IMR-90 (cell line): ENCODE results near the gene WASHC2C. TPM values are rescaled to one million over a fixed set of nuclear protein-coding genes. Genes with fewer than 3 reads are reported as not detected.
"Not testable (repeated sequence)": the region's sequence is repeated elsewhere in the genome, so short reads cannot be mapped to it uniquely, and the experiment has no call there.

ENCODE experiments used
- ATAC-seq: fragments of 200-7000 bp; cut with Tn5 transposase; 2 replicates; pipeline ENCODE4 v1.9.1; 2020; ENCODE audit warnings: low read depth, mild to moderate bottlenecking, moderate library complexity
- BruUV-seq: library from RNA; stranded (reverse); fragments of 400-500 nt; replicated peaks from 2 replicates; lab custom pipeline; 2021; lab: Mats Ljungman, UMichigan
- CTCF ChIA-PET: fragments of 300-600 bp; formaldehyde crosslinking; extraction: SDS; loops from one replicate; lab custom pipeline; 2021; ENCODE audit warnings: antibody characterized with exemption; lab: Yijun Ruan, JAX
- POLR2A ChIA-PET: fragments of 300-600 bp; sonication (Branson Sonifier 250); formaldehyde crosslinking; loops from one replicate; lab custom pipeline; 2022; ENCODE audit warnings: antibody characterized with exemption; ENCODE audit not compliant: unreplicated experiment; lab: Charles Lee
- DNase-seq: peaks from one replicate; pipeline ENCODE4 v3.0.0; 2013
- H2AFZ ChIP-seq: replicated peaks from 2 replicates; pipeline ENCODE3; 2013; ENCODE audit warnings: low read length, mild to moderate bottlenecking; ENCODE audit not compliant: poor library complexity
- H2AK5ac ChIP-seq: 2 replicates; pipeline ENCODE4 v1.6.1; 2013; ENCODE audit warnings: low read depth, low read length, inconsistent platforms
- H2AK9ac ChIP-seq: replicated peaks from 2 replicates; pipeline ENCODE3; 2013; ENCODE audit warnings: mild to moderate bottlenecking, low read depth, low read length, moderate library complexity; ENCODE audit not compliant: poor library complexity
- H2BK120ac ChIP-seq: 2 replicates; pipeline ENCODE4 v1.6.1; 2013; ENCODE audit warnings: low read depth, low read length, inconsistent platforms
- H2BK15ac ChIP-seq: 3 replicates; pipeline ENCODE4 v1.6.1; 2013; ENCODE audit warnings: low read depth, low read length, inconsistent platforms
- H2BK20ac ChIP-seq: 2 replicates; pipeline ENCODE4 v1.6.1; 2013; ENCODE audit warnings: low read depth, mild to moderate bottlenecking, inconsistent platforms, low read length, moderate library complexity
- H2BK5ac ChIP-seq: 2 replicates; pipeline ENCODE4 v1.6.1; 2013; ENCODE audit warnings: mild to moderate bottlenecking, low read depth, low read length, inconsistent platforms; ENCODE audit not compliant: poor library complexity, severe bottlenecking
- H3K14ac ChIP-seq: replicated peaks from 2 replicates; pipeline ENCODE4 v1.6.1; 2013; ENCODE audit warnings: low read depth, low read length, inconsistent platforms
- H3K18ac ChIP-seq: 2 replicates; pipeline ENCODE4 v1.6.1; 2013; ENCODE audit warnings: low read depth, low read length, control low read depth
- H3K23ac ChIP-seq: 2 replicates; pipeline ENCODE4 v1.6.1; 2013; ENCODE audit warnings: low read depth, low read length, inconsistent platforms
- H3K27ac ChIP-seq: 2 replicates; pipeline ENCODE4 v1.5.1; 2013; ENCODE audit warnings: mild to moderate bottlenecking, control low read depth, low read length; ENCODE audit not compliant: insufficient read depth
- H3K27me3 ChIP-seq: 2 replicates; pipeline ENCODE4 v1.6.1; 2013; ENCODE audit warnings: low read length; ENCODE audit not compliant: control insufficient read depth, insufficient read depth
- H3K36me3 ChIP-seq: 2 replicates; pipeline ENCODE4 v1.6.1; 2013; ENCODE audit warnings: low read length, mixed read lengths; ENCODE audit not compliant: control insufficient read depth, insufficient read depth
- H3K4ac ChIP-seq: 2 replicates; pipeline ENCODE4 v1.6.1; 2013; ENCODE audit warnings: low read depth, low read length, inconsistent platforms
- H3K4me1 ChIP-seq: 2 replicates; pipeline ENCODE4 v1.6.1; 2013; ENCODE audit warnings: low read length, mixed read lengths; ENCODE audit not compliant: control insufficient read depth, insufficient read depth
- H3K4me2 ChIP-seq: 2 replicates; pipeline ENCODE4 v1.6.1; 2013; ENCODE audit warnings: low read depth, mild to moderate bottlenecking, control low read depth, low read length, moderate library complexity
- H3K4me3 ChIP-seq: 2 replicates; pipeline ENCODE4 v1.5.1; 2013; ENCODE audit warnings: low read depth, mild to moderate bottlenecking, control low read depth, low read length, moderate library complexity; ENCODE audit not compliant: insufficient read depth
- H3K56ac ChIP-seq: 2 replicates; pipeline ENCODE4 v1.6.1; 2013; ENCODE audit warnings: low read length, inconsistent platforms; ENCODE audit not compliant: insufficient read depth; ENCODE audit errors: extremely low read depth
- H3K79me1 ChIP-seq, 2 experiments: 2 replicates each; pipeline ENCODE4 v1.6.1; 2013; ENCODE audit warnings: low read length in 2 of 2, inconsistent platforms in 1 of 2, low read depth in 1 of 2
- H3K9ac ChIP-seq: 2 replicates; pipeline ENCODE4 v1.6.1; 2013; ENCODE audit warnings: low read depth, low read length, control low read depth
- H3K9me1 ChIP-seq: 2 replicates; pipeline ENCODE4 v1.6.1; 2013; ENCODE audit warnings: low read length, inconsistent platforms; ENCODE audit not compliant: insufficient read depth
- H3K9me3 ChIP-seq: 2 replicates; pipeline ENCODE4 v1.6.1; 2013; ENCODE audit warnings: low read length; ENCODE audit not compliant: control insufficient read depth, insufficient read depth
- H4K20me1 ChIP-seq: 2 replicates; pipeline ENCODE4 v1.6.1; 2013; ENCODE audit warnings: low read length, inconsistent platforms; ENCODE audit not compliant: insufficient read depth
- H4K5ac ChIP-seq: 2 replicates; pipeline ENCODE4 v1.6.1; 2013; ENCODE audit warnings: mild to moderate bottlenecking, low read depth, low read length, control low read depth
- H4K8ac ChIP-seq, 2 experiments: 2 replicates each; pipeline ENCODE4 v1.6.1; 2013; ENCODE audit warnings: low read depth in 2 of 2, low read length in 2 of 2, control low read depth in 1 of 2, inconsistent platforms in 1 of 2
- H4K91ac ChIP-seq: 2 replicates; pipeline ENCODE4 v1.6.1; 2013; ENCODE audit warnings: low read depth, low read length, inconsistent platforms; ENCODE audit not compliant: insufficient read depth
- WGBS, 2 experiments: methylation state at CpG; one replicate each; pipeline versions ENCODE4 v1.1.5 to v1.1.7; 2013; ENCODE audit warnings: missing lambda C conversion rate in 2 of 2; ENCODE audit not compliant: insufficient read length in 1 of 2; ENCODE audit errors: extremely low coverage in 2 of 2; 5-methylcytosine and 5-hydroxymethylcytosine counted together
- dilution Hi-C: fragments of 300-500 bp; cut with HindIII; formaldehyde crosslinking; loops from one replicate; pipeline ENCODE4 v1.14.3; 2018; ENCODE audit warnings: low sequenced_read_pairs; ENCODE audit not compliant: unreplicated experiment
- in situ Hi-C: fragments of 300-500 bp; cut with MboI; formaldehyde crosslinking; loops from 3 replicates; pipeline ENCODE4 v1.14.3; 2019; ENCODE audit warnings: low sequenced_read_pairs, inconsistent platforms, mixed read lengths
- intact Hi-C: fragments of 100-400 bp; cut with micrococcal nuclease; formaldehyde crosslinking; loops from 2 replicates; pipeline ENCODE4 v1.10.0; 2022
- polyA plus RNA-seq, 3 experiments: library from polyadenylated mRNA; depleted of rRNA; stranded (reverse); fragments of >200 nt; gene quantifications; 2 replicates each; pipeline ENCODE4 v1.2.3, GENCODE V29; 2012; ENCODE audit warnings: low replicate concordance in 1 of 3
- total RNA-seq: library from RNA; depleted of rRNA; stranded (reverse); fragments of >200 nt; gene quantifications from 2 replicates; pipeline ENCODE4 v1.2.3, GENCODE V29; 2012

Gene WASHC2C
- total and polyA plus RNA-seq, 2 of the 4 experiments (the other 2 are of a cell fraction) = 22.2 to 27.2 TPM

- H2BK20ac ChIP-seq, H3K56ac ChIP-seq, H3K4me1 ChIP-seq, H2AFZ ChIP-seq, BruUV-seq, H3K79me1 ChIP-seq, H2AK9ac ChIP-seq, H2BK120ac ChIP-seq, H4K91ac ChIP-seq, CTCF ChIA-PET, H2BK5ac ChIP-seq, dilution Hi-C loops, DNase-seq, H3K14ac ChIP-seq, intact Hi-C loops, H4K5ac ChIP-seq, H3K9ac ChIP-seq, H3K4me3 ChIP-seq, H3K4ac ChIP-seq, H3K36me3 ChIP-seq, H3K9me1 ChIP-seq, H2AK5ac ChIP-seq, H3K23ac ChIP-seq, H2BK15ac ChIP-seq, H3K27ac ChIP-seq, ATAC-seq, H3K4me2 ChIP-seq, POLR2A ChIA-PET, H3K18ac ChIP-seq, H3K9me3 ChIP-seq, H4K20me1 ChIP-seq, H4K8ac ChIP-seq, H3K27me3 ChIP-seq: not testable (repeated sequence)
- in situ Hi-C loops = loop anchor here (10.0 kb wide), 1 partner anchor 246 kb away; no protein-coding TSS in a partner anchor
- no CpG with 5 or more reads among the region's 5 CpGs for WGBS, 2 experiments
Observed at GRCh38 chr10:45711223-45711622, 15.8 kb upstream of the WASHC2C start.

GRCh38 chr10:45717053-45717452 lies 10.0 kb upstream of the WASHC2C start:
- H3K4me2 ChIP-seq, H2BK120ac ChIP-seq, H2BK5ac ChIP-seq, POLR2A ChIA-PET, H4K5ac ChIP-seq, H3K9me3 ChIP-seq, H3K36me3 ChIP-seq, H3K9ac ChIP-seq, intact Hi-C loops, DNase-seq, BruUV-seq, H3K56ac ChIP-seq, H3K4ac ChIP-seq, H3K18ac ChIP-seq, H2AK5ac ChIP-seq, H3K14ac ChIP-seq, H2AK9ac ChIP-seq, H3K27ac ChIP-seq, H3K4me1 ChIP-seq, H4K91ac ChIP-seq, H3K79me1 ChIP-seq, H3K4me3 ChIP-seq, H4K20me1 ChIP-seq, H3K9me1 ChIP-seq, H4K8ac ChIP-seq, H2BK20ac ChIP-seq, H3K23ac ChIP-seq, dilution Hi-C loops, H2BK15ac ChIP-seq, CTCF ChIA-PET, ATAC-seq, H3K27me3 ChIP-seq, H2AFZ ChIP-seq: not testable (repeated sequence)
- in situ Hi-C loops = loop anchor here (10.0 kb wide), 1 partner anchor 252 kb away; no protein-coding TSS in a partner anchor
- no CpG with 5 or more reads among the region's 3 CpGs for WGBS, 2 experiments
